Measurements from ENCODE around the gene FAM180B.

- TF ChIP-seq CTCF (IDR thresholded peaks at IDR 0.05): no peak
- TF ChIP-seq POLR2A (IDR thresholded peaks at IDR 0.05): no peak
Measured at GRCh38 chr11:47589977-47590861, 3.7 kb downstream of the FAM180B start.

Data from heart left ventricle (tissue), 13 donors.